ENCODE results near the gene ARFIP1.

DNA sequence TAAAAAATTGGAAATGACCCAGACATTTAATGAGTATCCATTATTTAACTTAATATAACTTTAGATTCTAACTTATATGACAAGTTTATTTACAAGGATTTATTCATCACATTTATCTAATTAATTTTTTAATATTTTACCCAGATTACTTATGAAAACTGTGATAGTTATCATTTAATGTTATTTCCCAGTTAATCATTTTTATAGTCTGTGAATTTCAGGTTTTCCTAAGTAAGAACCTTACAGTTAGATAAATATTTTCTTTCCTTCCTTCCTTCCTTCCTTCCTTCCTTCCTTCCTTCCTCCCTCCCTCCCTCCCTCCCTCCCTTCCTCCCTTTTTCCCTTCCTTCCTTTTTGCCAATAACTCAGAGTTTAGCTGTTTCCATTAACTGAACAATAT is 141.5 kb downstream of the ARFIP1 start:
- TF ChIP-seq, protein P1, sequence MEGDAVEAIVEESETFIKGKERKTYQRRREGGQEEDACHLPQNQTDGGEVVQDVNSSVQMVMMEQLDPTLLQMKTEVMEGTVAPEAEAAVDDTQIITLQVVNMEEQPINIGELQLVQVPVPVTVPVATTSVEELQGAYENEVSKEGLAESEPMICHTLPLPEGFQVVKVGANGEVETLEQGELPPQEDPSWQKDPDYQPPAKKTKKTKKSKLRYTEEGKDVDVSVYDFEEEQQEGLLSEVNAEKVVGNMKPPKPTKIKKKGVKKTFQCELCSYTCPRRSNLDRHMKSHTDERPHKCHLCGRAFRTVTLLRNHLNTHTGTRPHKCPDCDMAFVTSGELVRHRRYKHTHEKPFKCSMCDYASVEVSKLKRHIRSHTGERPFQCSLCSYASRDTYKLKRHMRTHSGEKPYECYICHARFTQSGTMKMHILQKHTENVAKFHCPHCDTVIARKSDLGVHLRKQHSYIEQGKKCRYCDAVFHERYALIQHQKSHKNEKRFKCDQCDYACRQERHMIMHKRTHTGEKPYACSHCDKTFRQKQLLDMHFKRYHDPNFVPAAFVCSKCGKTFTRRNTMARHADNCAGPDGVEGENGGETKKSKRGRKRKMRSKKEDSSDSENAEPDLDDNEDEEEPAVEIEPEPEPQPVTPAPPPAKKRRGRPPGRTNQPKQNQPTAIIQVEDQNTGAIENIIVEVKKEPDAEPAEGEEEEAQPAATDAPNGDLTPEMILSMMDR (IDR thresholded peaks at IDR 0.05), result no peak
- no peak for TF ChIP-seq ZFX (IDR thresholded peaks at IDR 0.05; ENCODE audit: borderline replicate concordance)
